Cardiac fibroblast (primary cell): Measurements from ENCODE around the gene COL1A2.
A peak's percentile ranks its signal among the peaks of the same experiment; 100 is the strongest.

Experiments
- DNase-seq, 2 donors: peaks; one replicate each; pipeline versions ENCODE4 v3.0.0 to v3.0.0-alpha.2; 2010; ENCODE audit warnings: low read depth in 2 of 2
- H3K4me3 ChIP-seq, 2 donors: replicated peaks in 1 of 2; 1 replicate in 1 of 2; 2 replicates in 1 of 2; pipeline ENCODE4 v1.5.1; 2011; ENCODE audit warnings: low read depth in 2 of 2, low read length in 2 of 2, mild to moderate bottlenecking in 2 of 2, moderate library complexity in 1 of 2
- TF ChIP-seq, protein P1 (sequence below): IDR thresholded peaks from one replicate; pipeline ENCODE4 v1.5.1; 2011; ENCODE audit warnings: low read depth, mild to moderate bottlenecking, low read length, inconsistent platforms

COL1A2 gene

DNA sequence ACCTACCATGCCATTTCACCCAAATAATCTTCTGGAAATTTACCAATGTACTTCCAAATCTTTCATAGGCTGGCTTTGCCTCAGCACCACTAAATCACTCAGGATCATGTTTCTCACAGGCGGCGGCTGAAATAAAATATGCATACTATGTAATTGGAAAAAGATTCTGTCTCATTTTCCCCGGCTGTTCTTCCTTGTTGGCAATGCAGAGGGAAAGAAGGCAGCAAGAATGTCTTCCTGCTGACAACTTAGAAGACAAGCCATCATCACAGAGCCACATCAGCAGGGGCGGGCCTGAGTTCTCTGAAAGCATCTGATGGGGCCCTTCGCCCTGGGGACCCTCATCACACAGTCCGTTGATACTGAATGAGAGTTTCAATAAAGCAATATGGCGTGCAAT lies 39.2 kb upstream of the COL1A2 start:
- DNase-seq: peak in 1 of 2 donors; percentile 57
- no peak overlapping the region for H3K4me3 ChIP-seq
- TF ChIP-seq, protein P1, sequence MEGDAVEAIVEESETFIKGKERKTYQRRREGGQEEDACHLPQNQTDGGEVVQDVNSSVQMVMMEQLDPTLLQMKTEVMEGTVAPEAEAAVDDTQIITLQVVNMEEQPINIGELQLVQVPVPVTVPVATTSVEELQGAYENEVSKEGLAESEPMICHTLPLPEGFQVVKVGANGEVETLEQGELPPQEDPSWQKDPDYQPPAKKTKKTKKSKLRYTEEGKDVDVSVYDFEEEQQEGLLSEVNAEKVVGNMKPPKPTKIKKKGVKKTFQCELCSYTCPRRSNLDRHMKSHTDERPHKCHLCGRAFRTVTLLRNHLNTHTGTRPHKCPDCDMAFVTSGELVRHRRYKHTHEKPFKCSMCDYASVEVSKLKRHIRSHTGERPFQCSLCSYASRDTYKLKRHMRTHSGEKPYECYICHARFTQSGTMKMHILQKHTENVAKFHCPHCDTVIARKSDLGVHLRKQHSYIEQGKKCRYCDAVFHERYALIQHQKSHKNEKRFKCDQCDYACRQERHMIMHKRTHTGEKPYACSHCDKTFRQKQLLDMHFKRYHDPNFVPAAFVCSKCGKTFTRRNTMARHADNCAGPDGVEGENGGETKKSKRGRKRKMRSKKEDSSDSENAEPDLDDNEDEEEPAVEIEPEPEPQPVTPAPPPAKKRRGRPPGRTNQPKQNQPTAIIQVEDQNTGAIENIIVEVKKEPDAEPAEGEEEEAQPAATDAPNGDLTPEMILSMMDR: no peak

DNA sequence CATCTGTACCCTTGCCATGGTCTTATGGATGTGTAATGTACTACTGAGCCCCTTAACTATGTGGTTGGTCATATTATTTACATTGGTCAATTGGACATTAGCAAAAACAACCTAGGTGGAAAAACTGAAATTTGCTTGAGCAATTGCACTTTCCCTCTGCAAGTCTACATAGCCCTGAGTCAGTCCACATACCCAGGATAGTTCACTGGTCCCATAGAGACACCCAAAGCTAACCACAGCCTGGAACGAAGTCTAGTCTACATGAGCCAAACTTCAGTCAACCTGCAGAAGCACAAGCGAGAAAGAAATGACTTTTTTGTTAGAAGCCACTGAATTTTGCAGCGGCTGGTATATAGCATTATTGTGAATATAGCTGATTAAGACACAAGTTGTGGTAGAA lies 37.6 kb upstream of the COL1A2 start:
- H3K4me3 ChIP-seq: no peak overlapping the region
- DNase-seq: peak in 1 of 2 donors; percentile 66

DNA sequence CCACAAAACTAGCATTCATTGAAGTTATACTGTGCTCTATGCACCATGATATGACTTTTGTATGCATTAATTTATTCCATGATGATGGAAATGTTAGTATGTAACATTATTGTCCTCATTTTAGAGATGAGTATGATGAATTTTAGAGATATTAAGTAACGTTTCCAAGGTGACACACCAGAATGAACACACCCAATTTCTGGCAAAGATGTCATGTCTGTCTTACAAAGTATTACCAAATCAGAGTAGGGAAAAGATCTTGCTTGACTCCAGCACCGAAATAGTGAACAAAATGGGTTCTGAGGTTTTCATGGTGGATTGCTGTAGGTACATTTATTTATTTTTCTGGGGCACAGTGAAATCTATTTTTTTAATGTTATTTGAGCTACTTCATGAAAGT lies 33.8 kb upstream of the COL1A2 start:
- DNase-seq: peak in 1 of 2 donors; percentile 34
- H3K4me3 ChIP-seq: no peak overlapping the region
- TF ChIP-seq, protein P1: no peak

More for the DNA sequence above, 37.6 kb upstream of the COL1A2 start:
- TF ChIP-seq, protein P1: no peak

DNA sequence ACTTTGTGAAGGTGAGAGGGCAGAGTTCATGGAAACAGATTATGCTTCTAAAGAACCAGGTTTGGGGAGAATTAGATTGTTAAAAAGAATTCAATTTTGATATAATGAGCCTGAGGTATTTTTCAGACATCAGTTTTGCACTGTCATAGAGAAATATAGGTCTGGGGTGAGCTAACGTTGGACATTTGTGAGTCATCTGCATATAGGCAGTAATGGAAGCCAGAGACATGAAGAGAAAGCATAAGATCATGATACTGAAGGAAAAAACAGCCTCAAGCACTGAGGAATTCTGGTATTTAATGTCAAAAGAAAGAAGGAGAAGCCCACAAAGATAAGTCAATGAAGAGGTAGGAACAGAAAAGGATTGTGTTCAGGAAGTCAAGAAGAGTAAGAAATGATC lies 32.4 kb upstream of the COL1A2 start:
- DNase-seq: no peak
- TF ChIP-seq, protein P1: no peak
- H3K4me3 ChIP-seq: no peak overlapping the region

DNA sequence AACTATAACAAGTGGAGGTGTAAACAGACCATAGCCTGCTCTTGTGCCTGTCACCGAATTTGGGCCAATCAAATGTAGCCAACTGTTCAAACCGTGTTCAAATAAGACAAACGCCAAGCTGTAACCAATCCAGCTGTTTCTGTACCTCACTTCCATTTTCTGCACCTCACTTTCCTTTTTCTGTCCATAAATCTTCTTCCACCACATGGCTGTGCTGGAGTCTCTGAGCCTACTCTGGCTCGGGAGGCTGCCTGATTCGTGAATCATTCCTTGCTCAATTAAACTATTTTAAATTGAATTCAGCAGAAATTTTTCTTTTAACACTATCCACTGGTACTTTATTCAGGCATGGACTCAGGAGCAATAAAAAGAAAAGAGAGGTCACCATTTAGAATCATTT lies 29.9 kb upstream of the COL1A2 start:
- H3K4me3 ChIP-seq: no peak overlapping the region
- TF ChIP-seq, protein P1: no peak
- DNase-seq: no peak

DNA sequence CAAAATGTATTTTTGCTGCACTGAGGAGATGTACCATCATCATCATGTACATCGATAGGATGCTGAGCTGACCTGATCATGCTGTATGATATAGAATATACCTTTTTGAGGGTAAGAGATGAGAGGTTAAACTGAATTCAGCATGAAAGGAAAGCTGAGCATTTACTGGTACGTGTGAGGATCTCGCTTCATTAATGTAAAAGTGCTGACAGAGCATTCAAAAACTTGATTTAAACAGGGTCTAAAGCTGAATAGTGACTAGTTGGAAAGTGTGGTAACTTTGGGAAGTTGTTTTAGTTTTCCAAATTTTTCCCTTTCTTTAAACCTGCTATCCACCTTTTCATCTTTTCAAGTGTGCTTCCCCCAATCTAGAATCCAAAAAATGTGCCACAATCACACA lies 28.5 kb upstream of the COL1A2 start:
- no peak overlapping the region for H3K4me3 ChIP-seq
- no peak for DNase-seq
- TF ChIP-seq, protein P1: no peak

DNA sequence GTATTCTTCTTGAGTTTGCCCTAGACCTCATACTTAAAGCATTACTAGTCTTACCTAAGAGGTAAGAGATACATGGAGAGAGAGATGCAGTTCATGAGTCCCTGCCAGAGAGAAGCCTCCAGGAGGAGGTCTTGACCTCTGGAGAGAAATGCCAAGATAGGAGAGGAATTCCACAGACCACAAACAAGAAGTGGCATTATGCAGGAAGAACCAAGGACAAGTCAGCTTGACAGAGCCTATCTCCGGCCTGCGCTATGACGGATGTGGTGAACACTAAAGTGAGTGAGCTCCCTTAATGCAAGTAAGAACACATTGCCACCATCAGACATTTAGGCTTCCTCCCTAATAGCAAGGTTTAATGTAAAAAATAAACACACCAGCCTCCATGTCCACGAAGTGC lies 27.9 kb upstream of the COL1A2 start:
- no peak overlapping the region for H3K4me3 ChIP-seq
- TF ChIP-seq, protein P1: no peak
- DNase-seq: peak in 1 of 2 donors; percentile 47
